Measurements from ENCODE around the gene GLP2R. TPM values are rescaled to one million over a fixed set of nuclear protein-coding genes. Genes with fewer than 3 reads are reported as not detected.

Gene GLP2R
- total RNA-seq, 1 experiment from 2014 or later, result 0.08 TPM

GRCh38 chr17:9824797-9825338 lies 856 bp upstream of the GLP2R start:
- intact Hi-C loops (cut with micrococcal nuclease; ENCODE audit: unreplicated experiment), result no loop called here
- no peak overlapping the region for H3K27ac ChIP-seq (ENCODE audit: low read length)
- H3K4me3 ChIP-seq (ENCODE audit: low read depth in 2 of 2, low read length in 2 of 2), result no peak overlapping the region
- H3K27me3 ChIP-seq (ENCODE audit: control insufficient read depth, insufficient read depth, low read length), result 0 out of 2 replicates have a peak, but pooled peaks cover 2% of the 10 kb centered on the region
- DNase-seq (ENCODE audit: low read depth, low spot score), result no peak
- TF ChIP-seq POLR2AphosphoS5 (IDR thresholded peaks at IDR 0.05; ENCODE audit: low read depth, low read length), result no peak
- no peak for TF ChIP-seq SIN3A (IDR thresholded peaks at IDR 0.05; ENCODE audit: borderline replicate concordance, insufficient read depth, low read depth, low read length)
- TF ChIP-seq REST (IDR thresholded peaks at IDR 0.05; ENCODE audit: insufficient read depth in 1 of 2, low read depth in 2 of 2, low read length in 1 of 2), result no peak
- TF ChIP-seq TCF7L2 (IDR thresholded peaks at IDR 0.05; ENCODE audit: low read depth, low read length), result no peak
- TF ChIP-seq CTCF (IDR thresholded peaks at IDR 0.05), result no peak
- H3K36me3 ChIP-seq (ENCODE audit: control insufficient read depth, insufficient read depth, low read length), result no peaks in the 10 kb centered on the region
- no peak for ATAC-seq
- in situ Hi-C loops (cut with HindIII; ENCODE audit: low pct_unique_long_range_greater_than_20kb, low sequenced_read_pairs), result no loop called here
- POLR2A ChIA-PET, result no interaction called here
- BruUV-seq (replicated peaks), result no TSS peak
- no peaks in the 10 kb centered on the region for H3K4me1 ChIP-seq (ENCODE audit: control insufficient read depth, insufficient read depth, low read length)
- CTCF ChIA-PET, result no interaction called here
- no peaks in the 10 kb centered on the region for H3K9me3 ChIP-seq (ENCODE audit: control insufficient read depth, insufficient read depth, low read depth, low read length)

GRCh38 chr17:9828296-9829295 lies 2.9 kb downstream of the GLP2R start:
- no peaks in the 10 kb centered on the region for H3K36me3 ChIP-seq (ENCODE audit: control insufficient read depth, insufficient read depth, low read length)
- H3K27ac ChIP-seq (ENCODE audit: low read length), result no peak overlapping the region
- in situ Hi-C loops (cut with HindIII; ENCODE audit: low pct_unique_long_range_greater_than_20kb, low sequenced_read_pairs), result no loop called here
- ChIA-PET CTCF (interaction anchor here (0.7 kb wide), 1 partner anchor 85 kb away, joined by 3 read pairs; no protein-coding TSS in a partner anchor), POLR2A (no interaction called here)
- no peak for ATAC-seq
- H3K4me3 ChIP-seq (ENCODE audit: low read depth in 2 of 2, low read length in 2 of 2), result no peak overlapping the region
- TF ChIP-seq TCF7L2 (IDR thresholded peaks at IDR 0.05; ENCODE audit: low read depth, low read length), result no peak
- no peak for TF ChIP-seq POLR2AphosphoS5 (IDR thresholded peaks at IDR 0.05; ENCODE audit: low read depth, low read length)
- TF ChIP-seq REST (IDR thresholded peaks at IDR 0.05; ENCODE audit: insufficient read depth in 1 of 2, low read depth in 2 of 2, low read length in 1 of 2), result no peak
- TF ChIP-seq SIN3A (IDR thresholded peaks at IDR 0.05; ENCODE audit: borderline replicate concordance, insufficient read depth, low read depth, low read length), result no peak
- TF ChIP-seq CTCF (IDR thresholded peaks at IDR 0.05), result no peak
- 0 out of 2 replicates have a peak, but pooled peaks cover 2% of the 10 kb centered on the region for H3K27me3 ChIP-seq (ENCODE audit: control insufficient read depth, insufficient read depth, low read length)
- no peaks in the 10 kb centered on the region for H3K4me1 ChIP-seq (ENCODE audit: control insufficient read depth, insufficient read depth, low read length)
- no peak for DNase-seq (ENCODE audit: low read depth, low spot score)
- BruUV-seq (replicated peaks), result no TSS peak
- intact Hi-C loops (cut with micrococcal nuclease; ENCODE audit: unreplicated experiment), result no loop called here
- no peaks in the 10 kb centered on the region for H3K9me3 ChIP-seq (ENCODE audit: control insufficient read depth, insufficient read depth, low read depth, low read length)

Measured in Panc1 (cell line).